ENCODE measurements around the gene AK1. TPM values are rescaled to one million over a fixed set of nuclear protein-coding genes. Genes with fewer than 3 reads are reported as not detected.
A peak's percentile ranks its signal among the peaks of the same experiment; 100 is the strongest.

The AK1 gene
- total and polyA plus RNA-seq, 9 of the 15 experiments (the other 6 are each of a cell fraction or from before 2014, with no cell fraction given), result 10.1 to 71.8 (median 39.0) TPM

DNA sequence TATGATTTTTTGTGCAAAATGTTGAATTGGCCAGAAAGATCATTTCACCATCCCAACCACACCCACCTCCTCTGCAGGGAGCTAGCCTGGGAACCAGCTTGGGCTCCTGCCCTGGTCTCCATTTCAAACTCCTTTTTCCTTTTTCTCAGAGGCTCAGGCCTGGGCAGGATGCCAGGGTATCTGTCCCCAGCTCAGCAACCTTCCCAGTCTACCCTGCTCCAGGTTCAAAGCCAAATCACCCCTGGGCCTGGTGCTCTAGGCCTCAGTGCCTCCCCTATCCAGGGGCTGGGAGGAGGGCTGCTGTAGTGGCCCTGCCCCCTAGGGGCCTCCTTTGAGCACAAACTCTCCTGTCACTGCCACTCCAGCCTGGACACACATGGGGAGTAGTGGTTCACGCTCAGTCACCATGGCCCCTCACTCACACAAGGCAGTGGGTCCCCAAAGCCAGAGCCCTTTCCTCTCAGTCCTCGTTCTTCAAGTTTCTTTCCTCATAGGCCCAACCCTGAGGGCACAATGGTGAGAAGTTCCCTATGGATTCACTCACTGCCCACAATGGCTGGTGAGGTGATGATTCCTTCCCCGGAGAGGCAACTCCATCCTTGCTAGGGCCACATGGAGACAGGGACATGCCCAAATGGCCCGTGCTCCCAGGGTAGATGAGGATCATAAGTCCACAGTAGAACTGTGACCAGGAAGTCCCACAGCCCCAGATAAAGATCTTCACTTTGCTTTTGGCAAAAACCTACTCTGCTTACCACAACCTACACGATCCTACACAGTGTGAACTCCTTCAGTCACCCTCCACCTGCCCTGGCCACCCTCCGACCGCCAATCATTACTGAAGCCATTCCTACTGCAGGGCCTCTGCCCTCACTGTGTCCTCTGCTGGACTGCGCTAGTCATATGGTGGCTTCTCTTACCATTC is 41.0 kb upstream of the AK1 start (continued):
- peak; percentile 87 for TF ChIP-seq PRDM10 (IDR thresholded peaks at IDR 0.05; ENCODE audit: partially characterized antibody)
- no peak for TF ChIP-seq TOE1 (IDR thresholded peaks at IDR 0.05; ENCODE audit: borderline replicate concordance)
- peak; percentile 27; the same call in 1 of the 2 replicates for TF ChIP-seq TOE1 (CRISPR knock-in tag; IDR thresholded peaks at IDR 0.05; ENCODE audit: borderline replicate concordance, low read depth)
- no peak for TF ChIP-seq MITF (IDR thresholded peaks at IDR 0.05)
- no peak for TF ChIP-seq NCOA6 (IDR thresholded peaks at IDR 0.05)
- TF ChIP-seq CHD7 (IDR thresholded peaks at IDR 0.05; ENCODE audit: low read depth, low read length), result no peak
- no peak for TF ChIP-seq POLR2AphosphoS2 (IDR thresholded peaks at IDR 0.05; ENCODE audit: low read length)
- no peak for TF ChIP-seq SRSF3 (IDR thresholded peaks at IDR 0.05; ENCODE audit: insufficient read depth, low read length)
- peak; percentile 30 to 41; a peak in 2 of 4 replicates for TF ChIP-seq MAZ (CRISPR knock-in tag; conservative IDR thresholded peaks at IDR 0.05 in 1 of 2, IDR thresholded peaks at IDR 0.05 in 1 of 2)
